Nephron (organoid): Measurements from ENCODE around the gene TAF7.

ENCODE experiments used
- H3K27ac Mint-ChIP-seq, 3 experiments: 2 replicates each; pipeline ENCODE4 v1.8.0; 2020; ENCODE audit warnings: mixed read lengths in 3 of 3, mild to moderate bottlenecking in 2 of 3, moderate library complexity in 1 of 3
- H3K27me3 Mint-ChIP-seq: 2 replicates; pipeline ENCODE4 v1.8.0; 2021; ENCODE audit warnings: low read depth, mild to moderate bottlenecking, moderate library complexity, mixed read lengths
- H3K36me3 Mint-ChIP-seq: 2 replicates; pipeline ENCODE4 v1.8.0; 2020; ENCODE audit warnings: low read depth, mixed read lengths
- H3K4me1 Mint-ChIP-seq: 2 replicates; pipeline ENCODE4 v1.8.0; 2020; ENCODE audit warnings: mixed read lengths
- H3K4me3 Mint-ChIP-seq, 3 experiments: 2 replicates each; pipeline ENCODE4 v1.8.0; 2020; ENCODE audit warnings: mild to moderate bottlenecking in 3 of 3, mixed read lengths in 3 of 3, moderate library complexity in 2 of 3
- H3K9me3 Mint-ChIP-seq: 2 replicates; pipeline ENCODE4 v1.8.0; 2020; ENCODE audit warnings: mixed read lengths
- CTCF ChIP-seq, 3 experiments: fragments of 200-600 bp; sonication (generic); IDR thresholded peaks; one replicate each; pipeline ENCODE4 v1.5.0; 2021; ENCODE audit warnings: antibody characterized with exemption in 3 of 3; ENCODE audit not compliant: unreplicated experiment in 3 of 3

Gene TAF7

GRCh38 chr5:141359790-141360426, 39.3 kb upstream of the TAF7 start, which contains the start of gene PCDHGB2:
Gene PCDHGB2, plus strand, starts transcription at chr5:141359994. Its CDS starts 142 bp downstream, at chr5:141360136.
- Mint-ChIP-seq H3K4me3 (no peak within 1 kb of the TSS), H3K9me3 (peaks cover 72% of the 10 kb centered on the region), H3K27ac (no peak within 1 kb of the TSS), H3K36me3 (peaks cover 42% of the 10 kb centered on the region), H3K4me1 (no peaks in the 10 kb centered on the region), H3K27me3 (peaks cover 4% of the 10 kb centered on the region)
- TF ChIP-seq CTCF (IDR thresholded peaks at IDR 0.05; ENCODE audit: unreplicated experiment in 3 of 3): no peak

GRCh38 chr5:141356950-141357349, 36.4 kb upstream of the TAF7 start:
- Mint-ChIP-seq H3K4me1 (no peaks in the 10 kb centered on the region), H3K27me3 (peaks cover 4% of the 10 kb centered on the region), H3K36me3 (peaks cover 42% of the 10 kb centered on the region), H3K9me3 (peaks cover 62% of the 10 kb centered on the region), H3K4me3 (no peak overlapping the region), H3K27ac (no peak overlapping the region)
- no peak for TF ChIP-seq CTCF (IDR thresholded peaks at IDR 0.05; ENCODE audit: unreplicated experiment in 3 of 3)

- no peak overlapping the region for H3K4me3 Mint-ChIP-seq
- H3K27ac Mint-ChIP-seq: no peak overlapping the region
- TF ChIP-seq CTCF (IDR thresholded peaks at IDR 0.05; ENCODE audit: unreplicated experiment in 3 of 3): no peak
- peaks cover 58% of the 10 kb centered on the region for H3K9me3 Mint-ChIP-seq
- no peaks in the 10 kb centered on the region for H3K4me1 Mint-ChIP-seq
- H3K36me3 Mint-ChIP-seq: peaks cover 40% of the 10 kb centered on the region
- H3K27me3 Mint-ChIP-seq: peaks cover 4% of the 10 kb centered on the region
Measured at GRCh38 chr5:141356133-141356532, 35.5 kb upstream of the TAF7 start.

DNA sequence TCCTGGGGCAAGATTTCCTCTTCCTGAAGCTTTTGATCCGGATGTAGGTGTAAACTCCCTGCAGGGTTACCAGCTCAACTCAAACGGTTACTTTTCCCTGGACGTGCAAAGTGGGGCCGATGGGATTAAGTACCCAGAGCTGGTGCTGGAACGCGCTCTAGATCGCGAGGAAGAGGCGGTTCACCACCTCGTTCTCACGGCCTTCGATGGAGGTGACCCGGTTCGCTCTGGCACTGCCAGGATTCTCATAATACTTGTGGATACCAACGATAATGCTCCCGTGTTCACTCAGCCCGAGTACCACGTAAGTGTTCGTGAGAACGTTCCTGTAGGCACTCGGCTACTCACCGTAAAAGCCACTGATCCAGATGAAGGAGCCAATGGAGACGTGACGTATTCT, 35.1 kb upstream of the TAF7 start:
- Mint-ChIP-seq H3K27ac (no peak overlapping the region), H3K4me1 (no peaks in the 10 kb centered on the region), H3K9me3 (peaks cover 54% of the 10 kb centered on the region), H3K36me3 (peaks cover 35% of the 10 kb centered on the region), H3K4me3 (no peak overlapping the region), H3K27me3 (peaks cover 4% of the 10 kb centered on the region)
- no peak for TF ChIP-seq CTCF (IDR thresholded peaks at IDR 0.05; ENCODE audit: unreplicated experiment in 3 of 3)

GRCh38 chr5:141354900-141355469, 34.4 kb upstream of the TAF7 start, which contains the start of gene PCDHGA4:
Gene PCDHGA4, plus strand, starts transcription at chr5:141355021. Its CDS starts 87 bp downstream, at chr5:141355108.
- Mint-ChIP-seq H3K4me1 (no peaks in the 10 kb centered on the region), H3K27ac (no peak within 1 kb of the TSS), H3K4me3 (no peak within 1 kb of the TSS)

More at GRCh38 chr5:141354900-141355469, 34.4 kb upstream of the TAF7 start, which contains the start of gene PCDHGA4:
- peaks cover 52% of the 10 kb centered on the region for H3K9me3 Mint-ChIP-seq
- no peak for TF ChIP-seq CTCF (IDR thresholded peaks at IDR 0.05; ENCODE audit: unreplicated experiment in 3 of 3)
- peaks cover 4% of the 10 kb centered on the region for H3K27me3 Mint-ChIP-seq
- peaks cover 37% of the 10 kb centered on the region for H3K36me3 Mint-ChIP-seq
